Measurements from ENCODE around the gene AXDND1.
"Not testable (repeated sequence)": the region's sequence is repeated elsewhere in the genome, so short reads cannot be mapped to it uniquely, and the experiment has no call there.

Gene AXDND1

GRCh38 chr1:179341943-179342547 is 23.7 kb upstream of the AXDND1 start:
- H3K36me3 ChIP-seq: peaks cover 45% of the 10 kb centered on the region
- no peaks in the 10 kb centered on the region for H3K27me3 ChIP-seq
- peaks cover 0 to 5% of the 10 kb centered on the region in 2 experiments for H3K4me1 ChIP-seq (ENCODE audit: control insufficient read depth in 1 of 2, insufficient read depth in 1 of 2, low read depth in 1 of 2, low read length in 1 of 2)
- no peak for TF ChIP-seq CTCF (IDR thresholded peaks at IDR 0.05)
- H3K4me3 ChIP-seq (ENCODE audit: low read depth in 1 of 2, low read length in 1 of 2): no peak overlapping the region
- no peak overlapping the region for H3K27ac ChIP-seq
- H3K9me3 ChIP-seq: no peaks in the 10 kb centered on the region

- no peak overlapping the region for H3K4me3 ChIP-seq (ENCODE audit: low read depth in 1 of 2, low read length in 1 of 2)
- no peak for TF ChIP-seq CTCF (IDR thresholded peaks at IDR 0.05)
- peaks cover 0 to 5% of the 10 kb centered on the region in 2 experiments for H3K4me1 ChIP-seq (ENCODE audit: control insufficient read depth in 1 of 2, insufficient read depth in 1 of 2, low read depth in 1 of 2, low read length in 1 of 2)
- H3K9me3 ChIP-seq: no peaks in the 10 kb centered on the region
- peaks cover 48% of the 10 kb centered on the region for H3K36me3 ChIP-seq
- H3K27ac ChIP-seq: no peak overlapping the region
- H3K27me3 ChIP-seq: no peaks in the 10 kb centered on the region
Observed at GRCh38 chr1:179342740-179343404, 22.9 kb upstream of the AXDND1 start.

GRCh38 chr1:179351281-179351680 is 14.5 kb upstream of the AXDND1 start:
- no peak for TF ChIP-seq CTCF (IDR thresholded peaks at IDR 0.05)
- no peak overlapping the region for H3K27ac ChIP-seq
- H3K4me3 ChIP-seq (ENCODE audit: low read depth in 1 of 2, low read length in 1 of 2): no peak overlapping the region
- peaks cover 38% of the 10 kb centered on the region for H3K36me3 ChIP-seq
- no peaks in the 10 kb centered on the region for H3K27me3 ChIP-seq
- no peaks in the 10 kb centered on the region for H3K9me3 ChIP-seq
- no peaks in the 10 kb centered on the region for H3K4me1 ChIP-seq (ENCODE audit: control insufficient read depth in 1 of 2, insufficient read depth in 1 of 2, low read depth in 1 of 2, low read length in 1 of 2)

- Histone ChIP-seq H3K4me3 (ENCODE audit: low read depth in 1 of 2, low read length in 1 of 2) (no peak overlapping the region), H3K4me1 (ENCODE audit: control insufficient read depth in 1 of 2, insufficient read depth in 1 of 2, low read depth in 1 of 2, low read length in 1 of 2) (no peaks in the 10 kb centered on the region), H3K9me3 (no peaks in the 10 kb centered on the region), H3K27ac (no peak overlapping the region), H3K27me3 (no peaks in the 10 kb centered on the region), H3K36me3 (peaks cover 35% of the 10 kb centered on the region)
- no peak for TF ChIP-seq CTCF (IDR thresholded peaks at IDR 0.05)
Observed at GRCh38 chr1:179352236-179352635, 13.5 kb upstream of the AXDND1 start.

- no peak overlapping the region for H3K27ac ChIP-seq
- no peak overlapping the region for H3K4me3 ChIP-seq (ENCODE audit: low read depth in 1 of 2, low read length in 1 of 2)
- H3K4me1 ChIP-seq (ENCODE audit: control insufficient read depth in 1 of 2, insufficient read depth in 1 of 2, low read depth in 1 of 2, low read length in 1 of 2): no peaks in the 10 kb centered on the region
- no peak for TF ChIP-seq CTCF (IDR thresholded peaks at IDR 0.05)
- H3K36me3 ChIP-seq: peaks cover 26% of the 10 kb centered on the region
- no peaks in the 10 kb centered on the region for H3K27me3 ChIP-seq
- no peaks in the 10 kb centered on the region for H3K9me3 ChIP-seq
Observed at GRCh38 chr1:179353546-179353945, 12.2 kb upstream of the AXDND1 start.

GRCh38 chr1:179361631-179362030 is 4.1 kb upstream of the AXDND1 start:
- not testable (repeated sequence) for H3K4me3 ChIP-seq (ENCODE audit: low read depth in 1 of 2, low read length in 1 of 2); H3K36me3 ChIP-seq; H3K27me3 ChIP-seq; H3K9me3 ChIP-seq; H3K27ac ChIP-seq
- H3K4me1 ChIP-seq (ENCODE audit: control insufficient read depth in 1 of 2, insufficient read depth in 1 of 2, low read depth in 1 of 2, low read length in 1 of 2): peaks cover 9 to 14% of the 10 kb centered on the region in 2 experiments

Data from neutrophil (primary cell).